DND-41 (cell line): ENCODE measurements around the gene WFS1.

Experiments
- CTCF ChIP-seq: IDR thresholded peaks from 2 replicates; pipeline ENCODE4 v1.5.1; 2012; ENCODE audit warnings: borderline replicate concordance, low read length, moderate library complexity, mild to moderate bottlenecking; ENCODE audit not compliant: poor library complexity, severe bottlenecking; ENCODE audit errors: extremely low read depth
- EZH2 ChIP-seq: IDR thresholded peaks from 3 replicates; pipeline ENCODE4 v1.6.1; 2012; ENCODE audit warnings: borderline replicate concordance, low read depth, mild to moderate bottlenecking, moderate library complexity, low read length, inconsistent platforms; ENCODE audit not compliant: severe bottlenecking

GRCh38 chr4:6349896-6350603 lies 80.4 kb downstream of the WFS1 start:
- TF ChIP-seq EZH2 (no peak), CTCF (no peak)
